22Rv1 (cell line): Measurements from ENCODE around the gene TPSG1.

Experiments
- CTCF ChIP-seq: fragments of 450-650 bp; IDR thresholded peaks from 2 replicates; pipeline ENCODE4 v1.5.1; 2017; ENCODE audit warnings: mild to moderate bottlenecking
- ZFX ChIP-seq: fragments of 450-650 bp; IDR thresholded peaks from 2 replicates; pipeline ENCODE4 v1.6.1; 2017; ENCODE audit warnings: antibody characterized with exemption, borderline replicate concordance

GRCh38 chr16:1193143-1193824 lies 31.8 kb downstream of the TPSG1 start:
- TF ChIP-seq CTCF = peak; percentile 23
- no peak for TF ChIP-seq ZFX
